Endothelial cell of umbilical vein (primary cell): Measurements from ENCODE around the gene PODXL2. TPM values are rescaled to one million over a fixed set of nuclear protein-coding genes. Genes with fewer than 3 reads are reported as not detected.

Source experiments
- BruUV-seq: library from RNA; stranded (reverse); fragments of 400-500 nt; replicated peaks from 2 replicates; lab custom pipeline; 2021; lab: Mats Ljungman, UMichigan
- CTCF ChIA-PET: fragments of 300-600, 350-600 bp; sonication (Branson Sonifier 250); formaldehyde crosslinking; loops from one replicate; lab custom pipeline; 2021; ENCODE audit warnings: antibody characterized with exemption, inconsistent platforms; lab: Charles Lee
- POLR2A ChIA-PET: fragments of 300-600, 350-600 bp; sonication (Branson Sonifier 250); formaldehyde crosslinking; loops from one replicate; lab custom pipeline; 2021; ENCODE audit warnings: antibody characterized with exemption, inconsistent platforms; lab: Charles Lee
- DNase-seq: peaks from one replicate; pipeline ENCODE4 v3.0.0-alpha.2; 2011; ENCODE audit warnings: low read depth, low spot score
- FAIRE-seq: peaks from 2 replicates; lab custom pipeline; 2011; peaks lifted over from hg19 to GRCh38; lab: Jason Lieb, UNC
- H2AFZ ChIP-seq: 2 replicates; pipeline ENCODE4 v1.6.0; 2012; ENCODE audit warnings: low read depth, low read length, control low read depth, inconsistent platforms
- H3K27ac ChIP-seq: 2 replicates; pipeline ENCODE4 v1.5.1; 2011; ENCODE audit warnings: low read depth, mild to moderate bottlenecking, control low read depth, low read length, moderate library complexity; ENCODE audit not compliant: insufficient read depth
- H3K27me3 ChIP-seq, 2 experiments: 2 replicates each; pipeline versions ENCODE4 v1.6.0 to v1.6.1; 2011; ENCODE audit warnings: low read length in 2 of 2, mixed read lengths in 1 of 2; ENCODE audit not compliant: control insufficient read depth in 2 of 2, insufficient read depth in 2 of 2
- H3K36me3 ChIP-seq, 2 experiments: 2 replicates in 1 of 2; 3 replicates in 1 of 2; pipeline ENCODE4 v1.5.1; 2011; ENCODE audit warnings: low read length in 2 of 2, mild to moderate bottlenecking in 1 of 2, moderate library complexity in 1 of 2; ENCODE audit not compliant: control insufficient read depth in 2 of 2, insufficient read depth in 2 of 2; ENCODE audit errors: extremely low read depth in 1 of 2
- H3K4me1 ChIP-seq: 3 replicates; pipeline ENCODE4 v1.5.1; 2011; ENCODE audit warnings: mild to moderate bottlenecking, low read length; ENCODE audit not compliant: control insufficient read depth, insufficient read depth; ENCODE audit errors: extremely low read depth
- H3K4me2 ChIP-seq: 2 replicates; pipeline ENCODE4 v1.6.1; 2011; ENCODE audit warnings: low read length, control low read depth, mixed read lengths; ENCODE audit not compliant: insufficient read depth
- H3K4me3 ChIP-seq, 3 experiments: fragments of 200-600 bp in 1 of 3; sonication (generic), shearing (Covaris generic) in 1 of 3; replicated peaks in 1 of 3; 2 replicates each; pipeline ENCODE4 v1.5.1; 2011 to 2016; ENCODE audit warnings: control low read depth in 3 of 3, low read length in 3 of 3, mild to moderate bottlenecking in 2 of 3, inconsistent platforms in 1 of 3, low read depth in 1 of 3, moderate library complexity in 1 of 3; ENCODE audit not compliant: insufficient read depth in 1 of 3
- H3K79me2 ChIP-seq: 2 replicates; pipeline ENCODE4 v1.6.0; 2012; ENCODE audit warnings: low read length, inconsistent platforms; ENCODE audit not compliant: control insufficient read depth, insufficient read depth
- H3K9ac ChIP-seq: replicated peaks from 2 replicates; pipeline ENCODE3; 2011; ENCODE audit warnings: low read length, control low read depth; ENCODE audit not compliant: insufficient read depth; ENCODE audit errors: extremely low read depth
- H3K9me1 ChIP-seq: replicated peaks from 3 replicates; pipeline ENCODE4 v1.6.0; 2011; ENCODE audit warnings: mild to moderate bottlenecking, low read length; ENCODE audit not compliant: control insufficient read depth, insufficient read depth; ENCODE audit errors: extremely low read depth
- H3K9me3 ChIP-seq: replicated peaks from 2 replicates; pipeline ENCODE4 v1.5.1; 2012; ENCODE audit warnings: low read length, inconsistent platforms; ENCODE audit not compliant: control insufficient read depth, insufficient read depth
- H4K20me1 ChIP-seq: replicated peaks from 2 replicates; pipeline ENCODE3; 2011; ENCODE audit warnings: mild to moderate bottlenecking, low read length; ENCODE audit not compliant: control insufficient read depth, insufficient read depth; ENCODE audit errors: extremely low read depth
- EZH2 ChIP-seq: IDR thresholded peaks from 2 replicates; pipeline ENCODE4 v1.6.1; 2012; ENCODE audit warnings: borderline replicate concordance, low read depth, mild to moderate bottlenecking, moderate library complexity, low read length, inconsistent platforms; ENCODE audit not compliant: severe bottlenecking
- FOS ChIP-seq: IDR thresholded peaks from 2 replicates; pipeline ENCODE4 v1.6.1; 2011; ENCODE audit warnings: mild to moderate bottlenecking, low read length, moderate library complexity, borderline replicate concordance; ENCODE audit not compliant: insufficient read depth
- GATA2 ChIP-seq: IDR thresholded peaks from 2 replicates; pipeline ENCODE4 v1.7.0; 2011; ENCODE audit warnings: low read depth, mild to moderate bottlenecking, moderate library complexity, mixed read lengths, low read length; ENCODE audit not compliant: insufficient read length, insufficient read depth
- JUN ChIP-seq: IDR thresholded peaks from 2 replicates; pipeline ENCODE4 v1.6.1; 2011; ENCODE audit warnings: borderline replicate concordance, low read depth; ENCODE audit not compliant: insufficient read length, insufficient read depth
- MYC ChIP-seq: IDR thresholded peaks from one replicate; pipeline ENCODE4 v1.6.1; 2011; ENCODE audit warnings: mild to moderate bottlenecking, low read depth, low read length
- POLR2A ChIP-seq: IDR thresholded peaks from 2 replicates; pipeline ENCODE4 v1.6.1; 2012; ENCODE audit warnings: low read depth, mild to moderate bottlenecking, control low read depth, low read length
- POLR2AphosphoS5 ChIP-seq: IDR thresholded peaks from 2 replicates; pipeline ENCODE4 v1.6.1; 2012; ENCODE audit warnings: low read depth, mild to moderate bottlenecking, control low read depth, low read length, moderate library complexity; ENCODE audit not compliant: insufficient read depth
- dilution Hi-C: fragments of 300-500 bp; cut with MboI; formaldehyde crosslinking; loops from one replicate; pipeline ENCODE4 v1.15.0; 2019; ENCODE audit warnings: low sequenced_read_pairs; ENCODE audit not compliant: extremely low pct_ligation_motif_present
- intact Hi-C: fragments of 100-400 bp; cut with micrococcal nuclease; formaldehyde crosslinking; loops from one replicate; pipeline ENCODE4 v1.10.0; 2022
- polyA plus RNA-seq, 4 experiments: library from polyadenylated mRNA; depleted of rRNA in 3 of 4; stranded (reverse) in 3 of 4; unstranded in 1 of 4; fragments of >200 nt; gene quantifications; 2 replicates each; pipeline versions ENCODE4 v1.2.1 to v1.2.3, GENCODE V29; 2011 to 2012; ENCODE audit warnings: missing spikeins in 1 of 4
- total RNA-seq: library from RNA; stranded (reverse); gene quantifications from 2 replicates; pipeline ENCODE4 v1.2.3, GENCODE V29; 2021
- TF ChIP-seq, protein P1 (sequence below): IDR thresholded peaks from 2 replicates; pipeline ENCODE4 v1.6.1; 2011; ENCODE audit not compliant: insufficient read depth, insufficient read length
- TF ChIP-seq, protein P2 (sequence below), 2 donors: IDR thresholded peaks; 1 replicate in 1 of 2; 2 replicates in 1 of 2; pipeline ENCODE4 v1.5.1; 2011; ENCODE audit warnings: low read length in 2 of 2, mild to moderate bottlenecking in 2 of 2, moderate library complexity in 2 of 2, control low read depth in 1 of 2, inconsistent platforms in 1 of 2, low read depth in 1 of 2; ENCODE audit not compliant: insufficient read depth in 1 of 2; ENCODE audit errors: extremely low read depth in 1 of 2

The PODXL2 gene
- total and polyA plus RNA-seq, 2 donors (not counting 3 experiments of a cell fraction or from before 2014, with no cell fraction given): 5.5 to 6.5 TPM

DNA sequence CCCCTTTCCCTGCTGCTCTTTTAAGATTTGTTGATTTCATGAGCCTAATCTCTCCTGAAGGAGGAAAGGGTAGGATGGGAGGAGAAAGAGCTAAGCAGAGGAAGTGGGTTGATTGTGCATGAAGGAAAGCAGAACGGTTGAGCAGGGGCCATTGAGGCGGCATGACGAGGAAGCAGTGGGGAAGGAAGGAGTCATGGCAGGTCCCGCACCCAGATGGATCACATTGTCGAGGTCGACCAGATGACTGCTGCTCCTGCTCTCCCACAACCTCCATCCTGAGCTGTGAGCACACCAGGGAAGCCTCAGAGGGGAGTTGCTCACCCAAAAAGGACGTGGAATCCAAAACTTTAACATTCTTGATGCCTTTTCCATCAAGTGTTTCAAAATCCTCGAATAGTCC, 86.5 kb downstream of the PODXL2 start:
- Histone ChIP-seq H4K20me1 (no peaks in the 10 kb centered on the region), H3K79me2 (no peaks in the 10 kb centered on the region), H3K4me3 (no peak overlapping the region), H3K36me3 (peaks cover 0 to 3% of the 10 kb centered on the region in 2 experiments), H3K27ac (no peak overlapping the region), H3K4me1 (peaks cover 21% of the 10 kb centered on the region), H3K9me3 (no peaks in the 10 kb centered on the region), H3K27me3 (no peaks in the 10 kb centered on the region), H3K4me2 (no peak overlapping the region), H2AFZ (no peak overlapping the region), H3K9me1 (no peaks in the 10 kb centered on the region), H3K9ac (no peak overlapping the region)
- BruUV-seq: no TSS peak
- dilution Hi-C loops (no loop called here), intact Hi-C loops (loop anchor here (2.0 kb wide), 1 partner anchor 21 kb away; no protein-coding TSS in a partner anchor)
- DNase-seq (no peak), FAIRE-seq (no peak)
- POLR2A ChIA-PET: no interaction called here
- CTCF ChIA-PET: interaction anchor here (1.1 kb wide), 1 partner anchor 19 kb away, joined by 6 read pairs; no protein-coding TSS in a partner anchor
- TF ChIP-seq GATA2 (no peak), MYC (no peak), POLR2A (no peak), FOS (no peak), JUN (no peak), EZH2 (no peak), POLR2AphosphoS5 (no peak)
- TF ChIP-seq, protein P1, sequence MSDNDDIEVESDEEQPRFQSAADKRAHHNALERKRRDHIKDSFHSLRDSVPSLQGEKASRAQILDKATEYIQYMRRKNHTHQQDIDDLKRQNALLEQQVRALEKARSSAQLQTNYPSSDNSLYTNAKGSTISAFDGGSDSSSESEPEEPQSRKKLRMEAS: no peak
- TF ChIP-seq, protein P2, sequence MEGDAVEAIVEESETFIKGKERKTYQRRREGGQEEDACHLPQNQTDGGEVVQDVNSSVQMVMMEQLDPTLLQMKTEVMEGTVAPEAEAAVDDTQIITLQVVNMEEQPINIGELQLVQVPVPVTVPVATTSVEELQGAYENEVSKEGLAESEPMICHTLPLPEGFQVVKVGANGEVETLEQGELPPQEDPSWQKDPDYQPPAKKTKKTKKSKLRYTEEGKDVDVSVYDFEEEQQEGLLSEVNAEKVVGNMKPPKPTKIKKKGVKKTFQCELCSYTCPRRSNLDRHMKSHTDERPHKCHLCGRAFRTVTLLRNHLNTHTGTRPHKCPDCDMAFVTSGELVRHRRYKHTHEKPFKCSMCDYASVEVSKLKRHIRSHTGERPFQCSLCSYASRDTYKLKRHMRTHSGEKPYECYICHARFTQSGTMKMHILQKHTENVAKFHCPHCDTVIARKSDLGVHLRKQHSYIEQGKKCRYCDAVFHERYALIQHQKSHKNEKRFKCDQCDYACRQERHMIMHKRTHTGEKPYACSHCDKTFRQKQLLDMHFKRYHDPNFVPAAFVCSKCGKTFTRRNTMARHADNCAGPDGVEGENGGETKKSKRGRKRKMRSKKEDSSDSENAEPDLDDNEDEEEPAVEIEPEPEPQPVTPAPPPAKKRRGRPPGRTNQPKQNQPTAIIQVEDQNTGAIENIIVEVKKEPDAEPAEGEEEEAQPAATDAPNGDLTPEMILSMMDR (IDR thresholded peaks at IDR 0.05; ENCODE audit: extremely low read depth in 1 of 2, insufficient read depth in 1 of 2, low read depth in 1 of 2, low read length in 2 of 2): no peak
